Stimulated activated naive CD8-positive, alpha-beta T cell treated with anti-CD3 and anti-CD28 coated beads, Interleukin-15, amount 100 ng/mL, for 72 hours (primary cell): ENCODE measurements around the gene SHC1.

Experiments used
- ATAC-seq: fragments of 150-1000 bp; cut with Tn5 transposase; 2 replicates; pipeline ENCODE4 v1.10.0; 2021; ENCODE audit warnings: mild to moderate bottlenecking, moderate library complexity
- DNase-seq, 2 donors: peaks; one replicate each; pipeline ENCODE4 v3.0.0; 2021 to 2022
- H3K27ac Mint-ChIP-seq, 2 donors: one replicate each; pipeline ENCODE4 v1.8.0; 2022; ENCODE audit warnings: mild to moderate bottlenecking in 2 of 2, mixed read lengths in 2 of 2, moderate library complexity in 2 of 2
- H3K27me3 Mint-ChIP-seq: one replicate; pipeline ENCODE4 v1.8.0; 2022; ENCODE audit warnings: mixed read lengths
- H3K4me1 Mint-ChIP-seq: one replicate; pipeline ENCODE4 v1.8.0; 2022; ENCODE audit warnings: mild to moderate bottlenecking, mixed read lengths
- H3K4me3 Mint-ChIP-seq, 2 donors: one replicate each; pipeline ENCODE4 v1.8.0; 2022; ENCODE audit warnings: mild to moderate bottlenecking in 2 of 2, mixed read lengths in 2 of 2, moderate library complexity in 1 of 2
- H3K9me3 Mint-ChIP-seq, 2 donors: one replicate each; pipeline ENCODE4 v1.8.0; 2022; ENCODE audit warnings: mixed read lengths in 2 of 2

SHC1 gene

DNA sequence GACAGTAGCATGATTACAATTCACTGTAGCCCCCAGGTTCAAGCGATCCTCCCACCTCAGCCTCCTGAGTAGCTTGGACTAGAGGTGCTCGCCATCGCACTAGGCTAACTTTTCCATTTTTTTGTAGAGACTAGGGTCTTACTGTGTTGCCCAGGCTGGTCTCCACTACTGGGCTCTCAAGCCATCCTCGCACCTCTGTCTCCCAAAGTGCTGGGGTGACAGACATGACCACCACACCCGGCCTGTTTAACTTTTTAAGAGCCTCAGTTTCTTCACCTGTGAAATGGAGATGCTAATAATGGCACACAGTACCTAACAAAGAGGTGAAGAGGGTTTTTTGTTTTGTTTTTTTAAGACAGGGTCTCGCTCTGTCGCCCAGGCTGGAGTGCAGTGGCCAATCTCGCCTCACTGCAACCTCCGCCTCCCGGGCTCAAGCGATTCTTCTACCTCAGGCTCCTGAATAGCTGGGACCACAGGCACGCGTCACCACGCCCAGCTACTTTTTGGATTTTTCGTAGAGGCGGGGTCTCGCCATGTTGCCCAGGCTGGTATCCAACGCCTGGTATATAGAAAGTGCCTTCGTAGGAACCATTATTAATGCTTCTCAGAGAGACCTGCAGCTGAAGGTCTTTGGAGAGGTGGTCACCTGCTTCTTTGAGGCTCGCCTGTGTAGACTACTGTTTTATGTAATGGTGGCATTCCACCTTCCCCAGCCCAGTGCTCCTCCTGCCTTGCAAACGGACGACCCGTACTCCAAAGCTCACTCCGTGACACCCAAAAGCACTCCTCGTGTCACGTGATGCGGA lies 34.6 kb downstream of the SHC1 start:
- Mint-ChIP-seq H3K27ac (peak overlapping the region; percentile 97 to 100), H3K27me3 (no peaks in the 10 kb centered on the region), H3K9me3 (no peaks in the 10 kb centered on the region), H3K4me1 (peaks cover 51% of the 10 kb centered on the region), H3K4me3 (peak overlapping the region; percentile 91 to 92)
- no peak for ATAC-seq
- DNase-seq, result no peak

DNA sequence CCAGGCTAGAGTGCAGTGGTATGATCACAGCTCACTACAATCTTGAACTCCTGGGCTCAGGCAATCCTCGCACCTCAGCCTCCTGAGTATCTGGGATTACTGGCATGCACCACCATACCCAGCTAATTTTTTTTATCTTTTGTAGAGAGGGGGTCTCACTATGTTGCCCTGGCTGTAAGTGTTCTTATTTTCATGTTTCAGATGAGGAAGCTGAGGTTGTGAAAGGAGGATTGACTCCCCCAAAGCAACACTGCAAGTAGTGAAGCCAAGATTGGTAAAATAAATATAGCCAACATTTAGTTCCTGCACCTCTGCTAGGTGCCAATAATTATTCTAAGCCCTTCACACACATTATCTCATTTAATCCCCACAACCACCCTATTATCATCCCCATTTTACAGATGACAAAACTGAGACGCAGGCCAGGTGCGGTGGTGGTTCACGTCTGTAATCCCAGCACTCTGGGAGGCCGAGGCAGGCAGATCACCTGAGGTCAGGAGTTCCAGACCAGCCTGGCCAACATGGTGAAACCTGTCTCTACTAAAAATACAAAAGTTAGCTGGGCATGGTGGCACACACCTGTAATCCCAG lies 36.1 kb downstream of the SHC1 start:
- Mint-ChIP-seq H3K4me1 (peaks cover 40% of the 10 kb centered on the region), H3K27ac (no peak overlapping the region), H3K9me3 (no peaks in the 10 kb centered on the region), H3K4me3 (peak overlapping the region in 1 of 2 donors; percentile 25), H3K27me3 (no peaks in the 10 kb centered on the region)
- ATAC-seq (no peak), DNase-seq (no peak)

DNA sequence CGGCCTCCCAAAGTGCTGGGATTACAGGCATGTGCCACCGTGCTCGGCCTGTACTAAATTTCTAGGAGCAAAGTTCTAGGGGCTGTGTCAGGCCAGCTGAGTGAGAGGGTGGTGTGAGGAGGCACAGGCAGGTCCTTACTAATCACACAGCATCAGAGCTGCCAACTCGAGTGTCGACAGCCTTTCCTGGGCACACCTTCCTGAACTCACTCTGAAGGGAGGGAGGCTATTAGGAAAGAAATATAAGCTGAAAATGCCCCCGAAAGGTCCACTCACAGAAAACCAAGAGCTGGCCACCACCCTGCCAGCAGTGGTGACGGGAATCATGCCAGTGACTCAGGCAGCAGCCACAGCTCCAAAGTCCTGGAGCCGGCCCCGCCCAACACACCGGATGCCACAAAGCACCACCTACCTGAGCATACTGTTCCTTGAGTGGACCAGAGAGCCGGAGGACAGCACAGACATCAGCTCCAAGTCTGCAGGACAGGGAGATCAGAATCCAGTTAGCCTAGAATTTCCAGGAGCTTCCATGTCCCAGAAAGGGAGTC lies 38.5 kb downstream of the SHC1 start:
- no peak overlapping the region for H3K4me3 Mint-ChIP-seq
- H3K27me3 Mint-ChIP-seq, result no peaks in the 10 kb centered on the region
- H3K4me1 Mint-ChIP-seq, result peaks cover 18% of the 10 kb centered on the region
- no peaks in the 10 kb centered on the region for H3K9me3 Mint-ChIP-seq
- ATAC-seq (no peak), DNase-seq (no peak)
- no peak overlapping the region for H3K27ac Mint-ChIP-seq

DNA sequence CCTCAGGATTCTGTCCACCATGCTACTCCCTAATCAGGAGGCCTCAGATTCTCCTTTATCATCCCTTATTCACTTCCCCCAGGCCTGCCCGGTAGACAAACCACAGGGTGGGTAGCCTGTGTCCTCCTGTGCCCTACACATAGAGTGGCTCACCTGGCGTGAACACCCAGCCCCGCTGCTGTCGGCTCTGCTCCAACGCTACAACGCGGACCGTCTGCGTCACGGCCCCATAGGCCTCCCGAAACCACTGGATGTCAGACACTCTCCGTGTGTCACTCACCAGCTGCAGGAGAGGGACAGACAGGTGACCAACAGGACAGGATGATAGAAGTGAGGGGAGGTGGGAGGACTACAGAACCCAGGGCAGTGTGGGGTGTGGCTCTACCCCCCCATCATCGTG lies 44.3 kb downstream of the SHC1 start:
- Mint-ChIP-seq H3K9me3 (no peaks in the 10 kb centered on the region), H3K4me3 (no peak overlapping the region), H3K4me1 (peaks cover 12% of the 10 kb centered on the region), H3K27me3 (no peaks in the 10 kb centered on the region), H3K27ac (peak overlapping the region; percentile 59 to 90)
- DNase-seq, result no peak
- ATAC-seq, result no peak

DNA sequence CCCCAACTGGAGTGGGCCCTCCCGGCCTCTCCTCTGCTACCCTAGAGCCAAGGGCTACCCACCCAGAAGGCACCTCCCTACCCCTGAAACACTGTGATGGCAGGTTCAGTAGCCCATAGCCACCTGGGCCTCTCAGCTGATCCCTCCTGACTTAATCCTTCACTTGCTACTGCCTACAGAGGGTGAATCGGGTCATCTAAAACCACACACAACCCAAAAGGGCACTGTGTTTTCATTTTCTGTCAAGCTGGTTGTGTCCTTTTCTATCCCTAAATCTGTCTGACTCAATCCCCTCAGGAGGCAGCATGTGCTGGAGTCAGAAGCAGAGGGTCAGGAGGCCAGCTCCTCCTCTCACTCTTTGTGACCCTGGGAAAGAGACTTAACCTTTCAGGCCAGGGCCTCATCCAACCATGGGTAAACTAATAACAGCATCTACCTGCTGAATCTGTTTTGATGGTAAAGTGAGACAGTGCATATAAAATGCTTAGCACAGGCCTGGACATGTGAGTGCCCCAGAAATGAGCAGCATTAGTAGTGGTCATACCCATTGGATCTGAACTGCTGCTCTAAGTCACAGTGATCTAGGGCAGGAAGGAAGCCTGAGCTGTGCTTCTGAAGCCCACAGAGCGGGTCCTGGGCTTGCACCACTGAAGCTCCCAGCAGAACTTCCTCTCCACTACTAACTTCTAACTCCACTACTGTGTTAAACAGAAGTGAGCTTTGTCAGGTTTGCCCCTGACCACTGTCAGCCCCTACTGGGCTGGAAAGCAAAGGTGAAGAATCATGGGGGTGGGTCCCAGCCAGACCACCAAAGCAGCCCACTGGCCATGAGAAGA lies 45.0 kb downstream of the SHC1 start:
- Mint-ChIP-seq H3K4me1 (peaks cover 12% of the 10 kb centered on the region), H3K9me3 (no peaks in the 10 kb centered on the region), H3K4me3 (no peak overlapping the region), H3K27me3 (no peaks in the 10 kb centered on the region), H3K27ac (peak overlapping the region in 1 of 2 donors; percentile 90)
- ATAC-seq, result no peak
- no peak for DNase-seq

DNA sequence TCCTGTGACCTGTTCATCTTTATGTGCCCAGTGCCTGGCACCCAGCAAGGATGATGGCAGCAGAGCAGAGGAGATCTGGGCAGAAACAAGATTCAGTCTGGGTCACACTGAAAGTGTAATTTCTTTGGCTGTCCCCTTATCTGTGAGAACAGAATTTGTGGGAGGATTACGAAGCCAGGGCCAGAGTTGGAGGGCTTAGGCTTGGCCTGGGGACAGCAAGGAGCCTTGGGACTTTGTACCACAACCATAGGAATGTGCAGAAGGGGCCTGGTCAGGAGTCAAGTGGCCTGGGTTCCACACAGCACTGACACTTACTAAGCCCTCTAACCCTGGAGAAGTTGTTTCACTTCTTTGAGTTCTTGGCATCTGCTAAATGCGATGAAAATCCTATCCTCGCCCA lies 46.9 kb downstream of the SHC1 start:
- Mint-ChIP-seq H3K4me3 (no peak overlapping the region), H3K27me3 (no peaks in the 10 kb centered on the region), H3K4me1 (peaks cover 12% of the 10 kb centered on the region), H3K9me3 (no peaks in the 10 kb centered on the region), H3K27ac (no peak overlapping the region)
- DNase-seq (no peak), ATAC-seq (no peak)

DNA sequence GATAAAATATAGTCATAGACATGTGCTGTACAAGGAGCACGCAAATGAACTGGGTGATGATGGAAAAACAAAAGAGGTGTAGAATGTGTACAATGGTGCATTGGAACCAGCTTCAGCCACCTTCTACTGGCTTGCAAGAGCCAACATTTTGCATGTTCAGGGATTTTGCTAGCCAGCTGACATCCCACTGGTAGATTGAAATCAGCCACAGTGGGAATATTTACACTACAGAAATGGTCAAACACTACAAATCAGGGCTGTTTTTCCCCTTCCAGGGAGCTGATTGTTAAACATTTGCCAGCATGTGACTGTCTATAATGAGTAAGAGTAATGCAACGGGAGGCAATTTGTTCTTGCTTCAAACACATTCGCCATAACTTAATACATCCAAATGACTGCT lies 57.3 kb downstream of the SHC1 start:
- no peaks in the 10 kb centered on the region for H3K27me3 Mint-ChIP-seq
- H3K27ac Mint-ChIP-seq, result no peak overlapping the region
- no peak for DNase-seq
- no peaks in the 10 kb centered on the region for H3K4me1 Mint-ChIP-seq
- ATAC-seq, result no peak
- no peaks in the 10 kb centered on the region for H3K9me3 Mint-ChIP-seq
- H3K4me3 Mint-ChIP-seq, result no peak overlapping the region

DNA sequence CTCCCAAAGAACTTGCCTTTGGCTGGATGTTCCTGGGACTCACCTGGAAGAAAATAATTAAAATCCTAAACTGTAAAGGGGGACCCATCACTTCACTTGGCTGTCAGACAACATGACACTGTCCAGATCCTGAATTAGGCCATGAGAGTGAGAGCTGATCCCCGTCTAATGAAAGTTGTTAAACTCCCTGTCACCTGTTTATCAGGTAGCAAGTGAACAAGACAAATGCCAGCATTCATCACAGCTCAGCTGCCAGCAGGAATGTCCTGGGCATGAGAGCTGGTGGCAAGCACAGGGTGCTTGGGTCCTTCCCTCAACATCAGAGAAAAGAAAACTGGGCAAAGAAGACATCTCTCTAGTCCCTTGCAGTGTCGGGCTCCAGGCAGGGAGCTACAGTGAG lies 57.8 kb downstream of the SHC1 start:
- Mint-ChIP-seq H3K4me3 (no peak overlapping the region), H3K9me3 (no peaks in the 10 kb centered on the region), H3K27me3 (no peaks in the 10 kb centered on the region), H3K4me1 (no peaks in the 10 kb centered on the region), H3K27ac (no peak overlapping the region)
- ATAC-seq (no peak), DNase-seq (no peak)
